GM12878 (cell line): Measurements from ENCODE around the gene COMMD10. TPM values are rescaled to one million over a fixed set of nuclear protein-coding genes. Genes with fewer than 3 reads are reported as not detected.

ENCODE experiments used
- ATAC-seq: fragments of 200-7000 bp; cut with Tn5 transposase; 3 replicates; pipeline ENCODE4 v1.9.1; 2020; ENCODE audit warnings: mild to moderate bottlenecking, moderate library complexity
- BruUV-seq: library from RNA; stranded (reverse); fragments of 400-500 nt; replicated peaks from 2 replicates; lab custom pipeline; 2021; lab: Mats Ljungman, UMichigan
- CTCF ChIA-PET: fragments of 300-600 bp; sonication (Branson Sonifier 250); formaldehyde crosslinking; extraction: SDS; loops from one replicate; lab custom pipeline; 2021; ENCODE audit warnings: inconsistent platforms; lab: Yijun Ruan, JAX
- POLR2A ChIA-PET: fragments of 350-600 bp; formaldehyde crosslinking; extraction: SDS; loops from one replicate; lab custom pipeline; 2021; ENCODE audit warnings: inconsistent platforms; lab: Charles Lee
- RAD21 ChIA-PET: fragments of 300-600 bp; sonication (Branson Sonifier 250); formaldehyde crosslinking; loops from one replicate; lab custom pipeline; 2023; ENCODE audit warnings: antibody characterized with exemption; ENCODE audit not compliant: unreplicated experiment; lab: Charles Lee
- SMC1A ChIA-PET: fragments of 300-600 bp; sonication (Branson Sonifier 250); formaldehyde crosslinking; loops from one replicate; lab custom pipeline; 2023; ENCODE audit not compliant: unreplicated experiment, uncharacterized antibody; lab: Charles Lee
- DNase-seq: peaks from one replicate; pipeline ENCODE4 v3.0.0-alpha.2; 2011; ENCODE audit warnings: low read depth, low spot score
- FAIRE-seq: peaks from 3 replicates; lab custom pipeline; 2011; peaks lifted over from hg19 to GRCh38; lab: Jason Lieb, UNC
- H2AFZ ChIP-seq: 2 replicates; pipeline ENCODE4 v1.6.0; 2011; ENCODE audit warnings: low read depth, low read length, control low read depth; ENCODE audit not compliant: control insufficient read depth
- H3K27ac ChIP-seq: 2 replicates; pipeline ENCODE4 v1.5.1; 2011; ENCODE audit warnings: control low read depth; ENCODE audit not compliant: control insufficient read depth, insufficient read depth
- H3K27me3 ChIP-seq, 2 experiments: replicated peaks in 1 of 2; 2 replicates each; pipeline versions ENCODE4 v1.6.0 to v1.6.1; 2011; ENCODE audit warnings: low read length in 1 of 2; ENCODE audit not compliant: control insufficient read depth in 2 of 2, insufficient read depth in 2 of 2
- H3K36me3 ChIP-seq, 2 experiments: 2 replicates each; pipeline ENCODE4 v1.5.1; 2011; ENCODE audit warnings: low read length in 1 of 2; ENCODE audit not compliant: control insufficient read depth in 2 of 2, insufficient read depth in 2 of 2
- H3K4me1 ChIP-seq: 2 replicates; pipeline ENCODE4 v1.6.1; 2011; ENCODE audit warnings: mild to moderate bottlenecking, low read length, moderate library complexity, mixed read lengths; ENCODE audit not compliant: control insufficient read depth, insufficient read depth
- H3K4me2 ChIP-seq: 2 replicates; pipeline ENCODE4 v1.6.0; 2011; ENCODE audit warnings: control low read depth; ENCODE audit not compliant: control insufficient read depth, insufficient read depth
- H3K4me3 ChIP-seq: fragments of 200-600 bp; sonication (generic); 2 replicates; pipeline ENCODE4 v1.5.1; 2016
- H3K79me2 ChIP-seq: 2 replicates; pipeline ENCODE4 v1.6.0; 2011; ENCODE audit warnings: low read length; ENCODE audit not compliant: control insufficient read depth, insufficient read depth
- H3K9ac ChIP-seq: 2 replicates; pipeline ENCODE4 v1.8.0; 2011; ENCODE audit warnings: low read length, control low read depth, mixed read lengths; ENCODE audit not compliant: control insufficient read depth, insufficient read depth
- H3K9me3 ChIP-seq: replicated peaks from 3 replicates; pipeline ENCODE4 v1.5.1; 2011; ENCODE audit warnings: mild to moderate bottlenecking, low read length; ENCODE audit not compliant: control insufficient read depth, insufficient read depth
- H4K20me1 ChIP-seq: 2 replicates; pipeline ENCODE4 v1.6.0; 2011; ENCODE audit not compliant: control insufficient read depth, insufficient read depth
- BHLHE40 ChIP-seq, 2 experiments: fragments of 450-650 bp in 1 of 2; IDR thresholded peaks; 2 replicates each; pipeline ENCODE4 v1.6.1; 2011 to 2017; ENCODE audit warnings: low read depth in 2 of 2, borderline replicate concordance in 1 of 2, improper control_type of control experiment in 1 of 2, low read length in 1 of 2, mild to moderate bottlenecking in 1 of 2
- CHD1 ChIP-seq: IDR thresholded peaks from 2 replicates; pipeline ENCODE4 v1.6.1; 2012; ENCODE audit warnings: low read depth, low read length, improper control_type of control experiment
- MEF2B ChIP-seq: fragments of 450-650 bp; IDR thresholded peaks from 2 replicates; pipeline ENCODE4 v1.6.1; 2018; ENCODE audit warnings: mild to moderate bottlenecking, moderate library complexity; ENCODE audit not compliant: partially characterized antibody, poor library complexity, severe bottlenecking
- POLR2A ChIP-seq: IDR thresholded peaks from 2 replicates; pipeline ENCODE4 v1.6.1; 2011; ENCODE audit warnings: low read depth, mild to moderate bottlenecking, low read length
- ZNF24 ChIP-seq: fragments of 450-650 bp; IDR thresholded peaks from 2 replicates; pipeline ENCODE4 v1.6.1; 2017; ENCODE audit warnings: antibody characterized with exemption, mild to moderate bottlenecking
- WGBS: methylation state at CpG from one replicate; pipeline ENCODE4 v1.1.6; 2016; ENCODE audit warnings: low lambda C conversion rate; ENCODE audit not compliant: insufficient replicate concordance, insufficient coverage; ENCODE audit errors: missing lambda C conversion rate; 5-methylcytosine and 5-hydroxymethylcytosine counted together
- in situ Hi-C: fragments of 300-500 bp; cut with MboI; formaldehyde crosslinking; loops from 9 replicates; pipeline ENCODE4 v1.14.3; 2018; ENCODE audit warnings: mixed read lengths
- intact Hi-C: fragments of 100-400 bp; cut with micrococcal nuclease; formaldehyde crosslinking; loops from one replicate; pipeline ENCODE4 v1.14.2; 2022; ENCODE audit not compliant: unreplicated experiment
- polyA plus RNA-seq, 11 experiments: library from polyadenylated mRNA; depleted of rRNA in 4 of 11; unstranded in 6 of 11; stranded (reverse) in 5 of 11; fragments of >200 nt; fragmentation: Nextera tagmentation in 4 of 11; fragmentation: Illumina TruSeq in 1 of 11; extraction: Ambion mirVana in 4 of 11; extraction: Trizol in 1 of 11; gene quantifications; 1 replicate in 1 of 11; 2 replicates in 10 of 11; pipeline versions ENCODE4 v1.2.1 to v1.2.3, GENCODE V29; 2011 to 2016; ENCODE audit warnings: inconsistent platforms in 2 of 11, missing spikeins in 2 of 11, low read depth in 1 of 11
- total RNA-seq, 4 experiments: library from RNA; depleted of rRNA in 3 of 4; stranded (reverse); fragments of >200 nt in 3 of 4; fragmentation: Illumina TruSeq in 1 of 4; extraction: Trizol in 1 of 4; gene quantifications; 2 replicates each; pipeline versions ENCODE4 v1.2.1 to v1.2.3, GENCODE V29; 2013 to 2021
- TF ChIP-seq, protein P1 (sequence below): fragments of 450-650 bp; IDR thresholded peaks from 2 replicates; pipeline ENCODE4 v1.6.1; 2016; ENCODE audit warnings: mild to moderate bottlenecking

Gene COMMD10
- total and polyA plus RNA-seq, 10 of the 15 experiments (the other 5 are each of a cell fraction or from before 2014, with no cell fraction given): 19.6 to 98.7 (median 28.0) TPM

DNA sequence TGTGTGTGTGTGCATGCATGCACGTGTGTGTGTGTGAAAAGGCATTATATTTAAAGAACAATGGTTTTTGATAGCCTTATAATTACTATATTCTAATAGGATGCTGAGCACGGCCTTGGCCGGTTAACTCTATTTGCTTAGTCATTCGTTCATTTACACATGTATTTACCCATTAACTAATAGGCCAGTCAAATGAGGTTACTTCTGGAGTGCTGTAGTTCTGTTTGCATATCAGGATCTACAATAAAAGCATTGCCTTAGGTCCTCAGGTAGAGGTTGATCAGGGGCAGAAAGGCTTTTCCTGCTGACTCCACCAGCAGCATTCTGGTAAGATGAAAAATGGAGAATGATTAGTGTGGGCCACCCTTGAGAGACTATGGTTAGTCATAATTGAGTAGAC, 219.0 kb downstream of the COMMD10 start:
- Histone ChIP-seq H3K79me2 (no peaks in the 10 kb centered on the region), H4K20me1 (no peaks in the 10 kb centered on the region), H3K9ac (no peak overlapping the region), H3K27ac (no peak overlapping the region), H3K4me1 (no peaks in the 10 kb centered on the region), H3K9me3 (no peaks in the 10 kb centered on the region; the same call in 1 of the 3 replicates), H3K4me2 (no peak overlapping the region), H2AFZ (no peak overlapping the region), H3K36me3 (0 out of 4 replicates have a peak, but pooled peaks cover 0 to 5% of the 10 kb centered on the region in 2 experiments)
- SMC1A ChIA-PET: interaction anchor here (1.1 kb wide), 1 partner anchor 113 kb away, joined by 3 read pairs; no protein-coding TSS in a partner anchor
- no peak for FAIRE-seq
- intact Hi-C loops: no loop called here
- WGBS: 66% methylated on average over 4 of the region's 4 CpGs
- TF ChIP-seq MEF2B (no peak), POLR2A (no peak)
- TF ChIP-seq, all 136 proteins: peak for 0
- Histone ChIP-seq H3K4me3 (no peak overlapping the region), H3K27me3 (no peaks in the 10 kb centered on the region)
- ChIA-PET POLR2A (no interaction called here), RAD21 (no interaction called here), CTCF (interaction anchor here (0.6 kb wide), 1 partner anchor 49 kb away, joined by 3 read pairs; no protein-coding TSS in a partner anchor)
- no peak for ATAC-seq
- BruUV-seq: no TSS peak
- in situ Hi-C loops: no loop called here
- DNase-seq: no peak

DNA sequence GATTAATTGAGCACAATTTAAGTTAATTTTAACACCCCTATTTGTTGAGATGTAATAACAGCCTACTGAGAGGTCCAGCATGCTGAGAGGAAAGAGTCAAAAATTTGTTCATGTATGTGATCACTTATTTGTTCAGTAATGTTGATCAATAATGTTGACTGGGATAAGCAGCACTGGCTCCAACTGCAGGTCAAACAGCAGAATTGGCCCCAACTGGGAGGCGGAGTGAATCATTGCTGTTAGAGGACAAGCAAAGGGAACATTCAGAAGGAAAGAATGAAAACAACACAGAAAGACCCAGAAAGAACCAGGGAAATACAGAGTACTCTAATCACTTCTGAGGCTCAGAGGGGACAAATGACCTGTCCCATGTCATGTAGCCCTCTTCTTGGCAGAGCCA, 221.1 kb downstream of the COMMD10 start:
- no peak overlapping the region for H2AFZ ChIP-seq
- ATAC-seq (no peak), FAIRE-seq (no peak), DNase-seq (no peak)
- TF ChIP-seq, protein P1, sequence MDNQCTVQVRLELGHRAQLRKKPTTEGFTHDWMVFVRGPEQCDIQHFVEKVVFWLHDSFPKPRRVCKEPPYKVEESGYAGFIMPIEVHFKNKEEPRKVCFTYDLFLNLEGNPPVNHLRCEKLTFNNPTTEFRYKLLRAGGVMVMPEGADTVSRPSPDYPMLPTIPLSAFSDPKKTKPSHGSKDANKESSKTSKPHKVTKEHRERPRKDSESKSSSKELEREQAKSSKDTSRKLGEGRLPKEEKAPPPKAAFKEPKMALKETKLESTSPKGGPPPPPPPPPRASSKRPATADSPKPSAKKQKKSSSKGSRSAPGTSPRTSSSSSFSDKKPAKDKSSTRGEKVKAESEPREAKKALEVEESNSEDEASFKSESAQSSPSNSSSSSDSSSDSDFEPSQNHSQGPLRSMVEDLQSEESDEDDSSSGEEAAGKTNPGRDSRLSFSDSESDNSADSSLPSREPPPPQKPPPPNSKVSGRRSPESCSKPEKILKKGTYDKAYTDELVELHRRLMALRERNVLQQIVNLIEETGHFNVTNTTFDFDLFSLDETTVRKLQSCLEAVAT: no peak
- TF ChIP-seq ZNF24 (no peak), BHLHE40 (IDR thresholded peaks at IDR 0.05; ENCODE audit: borderline replicate concordance in 1 of 2, low read depth in 2 of 2, low read length in 1 of 2) (no peak), CHD1 (no peak)
- H3K27me3 ChIP-seq: no peaks in the 10 kb centered on the region
- in situ Hi-C loops: no loop called here
- H3K9me3 ChIP-seq: no peaks in the 10 kb centered on the region; the same call in 1 of the 3 replicates
- H3K27ac ChIP-seq: no peak overlapping the region
- H3K4me3 ChIP-seq: no peak overlapping the region
- H3K79me2 ChIP-seq: no peaks in the 10 kb centered on the region
- no peaks in the 10 kb centered on the region for H3K4me1 ChIP-seq
- no TSS peak for BruUV-seq
- no peak overlapping the region for H3K9ac ChIP-seq
- SMC1A ChIA-PET: interaction anchor here (1.1 to 1.2 kb wide), 2 partner anchors 21 to 55 kb away, joined by 3 read pairs; no protein-coding TSS in a partner anchor
- CTCF ChIA-PET: no interaction called here
- 100% methylated on average over 1 of the region's 1 CpG for WGBS
- intact Hi-C loops: no loop called here
- no peaks in the 10 kb centered on the region for H4K20me1 ChIP-seq
- H3K4me2 ChIP-seq: no peak overlapping the region
- 0 out of 4 replicates have a peak, but pooled peaks cover 0 to 5% of the 10 kb centered on the region in 2 experiments for H3K36me3 ChIP-seq
- POLR2A ChIA-PET: no interaction called here
- RAD21 ChIA-PET: no interaction called here
